CD4-positive, alpha-beta memory T cell (primary cell): ENCODE data around the gene EIF4A3. TPM values are rescaled to one million over a fixed set of nuclear protein-coding genes. Genes with fewer than 3 reads are reported as not detected.

Experiments used
- CTCF ChIA-PET: fragments of 350-600 bp; sonication (Branson Sonifier 250); formaldehyde crosslinking; loops from one replicate; lab custom pipeline; 2021; ENCODE audit warnings: inconsistent platforms; ENCODE audit not compliant: partially characterized antibody; lab: Charles Lee
- POLR2A ChIA-PET: fragments of 350-600 bp; sonication (Branson Sonifier 250); formaldehyde crosslinking; loops from one replicate; lab custom pipeline; 2021; ENCODE audit not compliant: partially characterized antibody; lab: Charles Lee
- DNase-seq, 5 donors: peaks; one replicate each; pipeline versions ENCODE4 v3.0.0 to v3.0.0-alpha.2; 2020 to 2022; ENCODE audit warnings: mixed read lengths in 1 of 5
- H3K27ac ChIP-seq: one replicate; pipeline ENCODE4 v1.7.0; 2013; ENCODE audit warnings: low read depth, low read length
- H3K27me3 ChIP-seq: 2 replicates; pipeline ENCODE4 v1.7.0; 2013; ENCODE audit warnings: mild to moderate bottlenecking, low read length, moderate library complexity; ENCODE audit not compliant: insufficient read depth
- H3K36me3 ChIP-seq: 2 replicates; pipeline ENCODE4 v1.7.0; 2013; ENCODE audit warnings: mild to moderate bottlenecking, low read length, moderate library complexity; ENCODE audit not compliant: insufficient read depth
- H3K4me1 ChIP-seq: 2 replicates; pipeline ENCODE4 v1.7.0; 2013; ENCODE audit warnings: mild to moderate bottlenecking, low read length, moderate library complexity; ENCODE audit not compliant: insufficient read depth
- H3K4me3 ChIP-seq, 2 donors: one replicate each; pipeline ENCODE4 v1.7.0; 2013; ENCODE audit warnings: low read length in 2 of 2, mild to moderate bottlenecking in 1 of 2
- H3K9me3 ChIP-seq, 2 donors: one replicate each; pipeline ENCODE4 v1.7.0; 2013; ENCODE audit warnings: low read length in 2 of 2, control low read depth in 1 of 2; ENCODE audit not compliant: control insufficient read depth in 1 of 2
- H3K27ac Mint-ChIP-seq, 7 donors: one replicate each; pipeline ENCODE4 v1.8.0; 2020 to 2021; ENCODE audit warnings: mixed read lengths in 7 of 7, mild to moderate bottlenecking in 6 of 7, inconsistent platforms in 3 of 7, moderate library complexity in 3 of 7
- H3K27me3 Mint-ChIP-seq, 2 donors: one replicate each; pipeline ENCODE4 v1.8.0; 2020 to 2021; ENCODE audit warnings: mixed read lengths in 2 of 2
- H3K36me3 Mint-ChIP-seq, 2 donors: one replicate each; pipeline ENCODE4 v1.8.0; 2020 to 2021; ENCODE audit warnings: mixed read lengths in 2 of 2, inconsistent platforms in 1 of 2, mild to moderate bottlenecking in 1 of 2
- H3K4me1 Mint-ChIP-seq, 4 donors: one replicate each; pipeline ENCODE4 v1.8.0; 2020 to 2021; ENCODE audit warnings: mixed read lengths in 4 of 4, mild to moderate bottlenecking in 1 of 4
- H3K4me3 Mint-ChIP-seq, 8 donors: one replicate each; pipeline ENCODE4 v1.8.0; 2020 to 2021; ENCODE audit warnings: mixed read lengths in 8 of 8, mild to moderate bottlenecking in 7 of 8, moderate library complexity in 6 of 8, inconsistent platforms in 3 of 8
- H3K9me3 Mint-ChIP-seq, 8 donors: one replicate each; pipeline ENCODE4 v1.8.0; 2020 to 2021; ENCODE audit warnings: mixed read lengths in 8 of 8, mild to moderate bottlenecking in 5 of 8, inconsistent platforms in 3 of 8, moderate library complexity in 1 of 8
- intact Hi-C: fragments of 100-400 bp; cut with micrococcal nuclease; formaldehyde crosslinking; loops from one replicate; pipeline ENCODE4 v1.15.1; 2023
- polyA plus RNA-seq, 2 donors: library from polyadenylated mRNA; unstranded; fragments of 300-500 nt; fragmentation: Illumina TruSeq; gene quantifications; one replicate each; pipeline ENCODE4 v1.2.3, GENCODE V29; 2021
- total RNA-seq, 2 experiments: library from RNA; stranded (reverse); gene quantifications; one replicate each; pipeline ENCODE4 v1.2.3, GENCODE V29; 2021

Gene EIF4A3
- total and polyA plus RNA-seq, 4 experiments from 2014 or later, result 54.2 to 105 (median 70.9) TPM

- Mint-ChIP-seq H3K36me3 (no peaks in the 10 kb centered on the region), H3K27me3 (no peaks in the 10 kb centered on the region), H3K9me3 (no peaks in the 10 kb centered on the region), H3K4me1 (no peaks in the 10 kb centered on the region), H3K27ac (no peak overlapping the region), H3K4me3 (no peak overlapping the region)
- intact Hi-C loops, result no loop called here
- Histone ChIP-seq H3K4me3 (no peak overlapping the region), H3K27ac (no peak overlapping the region), H3K27me3 (no peaks in the 10 kb centered on the region), H3K4me1 (no peaks in the 10 kb centered on the region), H3K36me3 (no peaks in the 10 kb centered on the region), H3K9me3 (no peaks in the 10 kb centered on the region)
- POLR2A ChIA-PET, result interaction anchor here (1.3 kb wide), 1 partner anchor 8 kb away, joined by 5 read pairs; the partner anchor contains the start of gene GAA
- DNase-seq, result no peak
- CTCF ChIA-PET, result interaction anchor here (2.5 kb wide), 1 partner anchor 8 kb away, joined by 7 read pairs; the partner anchor contains the start of gene GAA
Observed at GRCh38 chr17:80109066-80109660, 37.8 kb downstream of the EIF4A3 start.

DNA sequence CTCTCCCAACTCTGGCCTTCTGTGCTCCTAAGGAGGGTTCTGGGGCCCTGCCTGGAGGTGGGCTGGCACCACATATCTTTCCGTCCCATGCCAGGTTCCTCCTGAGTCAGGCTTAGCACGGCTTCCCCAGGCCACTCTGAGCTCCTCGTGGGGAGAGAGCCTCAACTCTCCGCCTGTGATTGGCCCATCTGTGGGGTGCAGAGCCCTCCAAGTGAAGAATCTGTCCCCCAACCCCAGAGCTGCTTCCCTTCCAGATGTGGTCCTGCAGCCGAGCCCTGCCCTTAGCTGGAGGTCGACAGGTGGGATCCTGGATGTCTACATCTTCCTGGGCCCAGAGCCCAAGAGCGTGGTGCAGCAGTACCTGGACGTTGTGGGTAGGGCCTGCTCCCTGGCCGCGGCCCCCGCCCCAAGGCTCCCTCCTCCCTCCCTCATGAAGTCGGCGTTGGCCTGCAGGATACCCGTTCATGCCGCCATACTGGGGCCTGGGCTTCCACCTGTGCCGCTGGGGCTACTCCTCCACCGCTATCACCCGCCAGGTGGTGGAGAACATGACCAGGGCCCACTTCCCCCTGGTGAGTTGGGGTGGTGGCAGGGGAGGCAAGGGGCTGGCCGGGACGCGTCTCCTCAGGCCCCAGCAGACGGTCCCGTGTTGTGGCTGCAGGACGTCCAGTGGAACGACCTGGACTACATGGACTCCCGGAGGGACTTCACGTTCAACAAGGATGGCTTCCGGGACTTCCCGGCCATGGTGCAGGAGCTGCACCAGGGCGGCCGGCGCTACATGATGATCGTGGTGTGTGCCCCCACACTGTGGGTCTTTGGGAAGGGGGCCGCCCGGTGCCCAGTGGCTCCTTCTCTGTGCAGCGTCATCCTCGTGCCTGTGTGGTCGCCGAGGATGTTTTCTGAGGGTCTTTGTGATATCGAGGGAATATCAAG is 38.6 kb downstream of the EIF4A3 start:
- POLR2A ChIA-PET, result no interaction called here
- Mint-ChIP-seq H3K4me3 (no peak overlapping the region), H3K36me3 (no peaks in the 10 kb centered on the region), H3K4me1 (peaks cover 0 to 4% (median under 1%) of the 10 kb centered on the region in 4 donors), H3K27ac (no peak overlapping the region), H3K9me3 (no peaks in the 10 kb centered on the region), H3K27me3 (no peaks in the 10 kb centered on the region)
- intact Hi-C loops, result no loop called here
- H3K36me3 ChIP-seq, result no peaks in the 10 kb centered on the region
- no peaks in the 10 kb centered on the region for H3K27me3 ChIP-seq
- H3K9me3 ChIP-seq, result no peaks in the 10 kb centered on the region
- H3K4me1 ChIP-seq, result no peaks in the 10 kb centered on the region
- no peak overlapping the region for H3K27ac ChIP-seq
- CTCF ChIA-PET, result interaction anchor here (1.2 to 2.5 kb wide), 2 partner anchors 7 to 26 kb away, joined by 3 to 7 read pairs; partner anchors contain the start of gene GAA
- no peak overlapping the region for H3K4me3 ChIP-seq
- no peak for DNase-seq

- no peak overlapping the region for H3K4me3 Mint-ChIP-seq
- DNase-seq, result no peak
- peaks cover 0 to 11% (median 3%) of the 10 kb centered on the region in 4 donors for H3K4me1 Mint-ChIP-seq
- Histone ChIP-seq H3K27me3 (no peaks in the 10 kb centered on the region), H3K36me3 (no peaks in the 10 kb centered on the region), H3K4me3 (no peak overlapping the region), H3K4me1 (peaks cover 2% of the 10 kb centered on the region), H3K27ac (no peak overlapping the region), H3K9me3 (no peaks in the 10 kb centered on the region)
- intact Hi-C loops, result no loop called here
- H3K36me3 Mint-ChIP-seq, result no peaks in the 10 kb centered on the region
- no peaks in the 10 kb centered on the region for H3K9me3 Mint-ChIP-seq
- ChIA-PET POLR2A (no interaction called here), CTCF (interaction anchor here (1.2 kb wide), 1 partner anchor 25 kb away, joined by 3 read pairs; no protein-coding TSS in a partner anchor)
- H3K27ac Mint-ChIP-seq, result no peak overlapping the region
- no peaks in the 10 kb centered on the region for H3K27me3 Mint-ChIP-seq
Observed at GRCh38 chr17:80107231-80108021, 39.5 kb downstream of the EIF4A3 start.

GRCh38 chr17:80106751-80107150 is 40.2 kb downstream of the EIF4A3 start:
- Mint-ChIP-seq H3K9me3 (no peaks in the 10 kb centered on the region), H3K27ac (no peak overlapping the region), H3K27me3 (no peaks in the 10 kb centered on the region), H3K4me1 (peaks cover 3 to 18% (median 8%) of the 10 kb centered on the region in 4 donors), H3K36me3 (peaks cover 0 to 3% of the 10 kb centered on the region in 2 donors), H3K4me3 (no peak overlapping the region)
- no peaks in the 10 kb centered on the region for H3K27me3 ChIP-seq
- ChIA-PET POLR2A (no interaction called here), CTCF (interaction anchor here (1.2 kb wide), 1 partner anchor 24 kb away, joined by 3 read pairs; no protein-coding TSS in a partner anchor)
- no peak overlapping the region for H3K4me3 ChIP-seq
- no peak overlapping the region for H3K27ac ChIP-seq
- H3K9me3 ChIP-seq, result no peaks in the 10 kb centered on the region
- H3K36me3 ChIP-seq, result no peaks in the 10 kb centered on the region
- intact Hi-C loops, result no loop called here
- H3K4me1 ChIP-seq, result peaks cover 7% of the 10 kb centered on the region
- no peak for DNase-seq

- no peak overlapping the region for H3K4me3 ChIP-seq
- intact Hi-C loops, result no loop called here
- H3K4me1 Mint-ChIP-seq, result peaks cover 3 to 18% (median 9%) of the 10 kb centered on the region in 4 donors
- no peaks in the 10 kb centered on the region for H3K27me3 ChIP-seq
- H3K36me3 Mint-ChIP-seq, result peaks cover 0 to 4% of the 10 kb centered on the region in 2 donors
- H3K9me3 ChIP-seq, result no peaks in the 10 kb centered on the region
- no peak overlapping the region for H3K4me3 Mint-ChIP-seq
- H3K9me3 Mint-ChIP-seq, result no peaks in the 10 kb centered on the region
- no peaks in the 10 kb centered on the region for H3K27me3 Mint-ChIP-seq
- H3K27ac Mint-ChIP-seq, result peak overlapping the region in 1 of 7 donors; percentile 27
- ChIA-PET CTCF (no interaction called here), POLR2A (no interaction called here)
- H3K4me1 ChIP-seq, result peaks cover 7% of the 10 kb centered on the region
- no peaks in the 10 kb centered on the region for H3K36me3 ChIP-seq
- no peak for DNase-seq
- H3K27ac ChIP-seq, result no peak overlapping the region
Observed at GRCh38 chr17:80106176-80106575, 40.8 kb downstream of the EIF4A3 start.

GRCh38 chr17:80105762-80106161 is 41.2 kb downstream of the EIF4A3 start:
- CTCF ChIA-PET, result no interaction called here
- intact Hi-C loops, result no loop called here
- no peaks in the 10 kb centered on the region for H3K9me3 ChIP-seq

More at GRCh38 chr17:80105762-80106161, 41.2 kb downstream of the EIF4A3 start:
- no peak overlapping the region for H3K4me3 ChIP-seq
- H3K4me3 Mint-ChIP-seq, result peak overlapping the region in 1 of 8 donors; percentile 36
- no peak overlapping the region for H3K27ac ChIP-seq
- H3K4me1 Mint-ChIP-seq, result peaks cover 6 to 20% (median 12%) of the 10 kb centered on the region in 4 donors
- no peaks in the 10 kb centered on the region for H3K27me3 ChIP-seq
- no peak for DNase-seq
- H3K36me3 ChIP-seq, result no peaks in the 10 kb centered on the region
- POLR2A ChIA-PET, result no interaction called here
- peak overlapping the region in 1 of 7 donors; percentile 27 for H3K27ac Mint-ChIP-seq
- no peaks in the 10 kb centered on the region for H3K27me3 Mint-ChIP-seq
- peaks cover 0 to 4% of the 10 kb centered on the region in 2 donors for H3K36me3 Mint-ChIP-seq
- no peaks in the 10 kb centered on the region for H3K9me3 Mint-ChIP-seq
- peaks cover 9% of the 10 kb centered on the region for H3K4me1 ChIP-seq
